ENCODE data around the gene SPINT2.

DNA sequence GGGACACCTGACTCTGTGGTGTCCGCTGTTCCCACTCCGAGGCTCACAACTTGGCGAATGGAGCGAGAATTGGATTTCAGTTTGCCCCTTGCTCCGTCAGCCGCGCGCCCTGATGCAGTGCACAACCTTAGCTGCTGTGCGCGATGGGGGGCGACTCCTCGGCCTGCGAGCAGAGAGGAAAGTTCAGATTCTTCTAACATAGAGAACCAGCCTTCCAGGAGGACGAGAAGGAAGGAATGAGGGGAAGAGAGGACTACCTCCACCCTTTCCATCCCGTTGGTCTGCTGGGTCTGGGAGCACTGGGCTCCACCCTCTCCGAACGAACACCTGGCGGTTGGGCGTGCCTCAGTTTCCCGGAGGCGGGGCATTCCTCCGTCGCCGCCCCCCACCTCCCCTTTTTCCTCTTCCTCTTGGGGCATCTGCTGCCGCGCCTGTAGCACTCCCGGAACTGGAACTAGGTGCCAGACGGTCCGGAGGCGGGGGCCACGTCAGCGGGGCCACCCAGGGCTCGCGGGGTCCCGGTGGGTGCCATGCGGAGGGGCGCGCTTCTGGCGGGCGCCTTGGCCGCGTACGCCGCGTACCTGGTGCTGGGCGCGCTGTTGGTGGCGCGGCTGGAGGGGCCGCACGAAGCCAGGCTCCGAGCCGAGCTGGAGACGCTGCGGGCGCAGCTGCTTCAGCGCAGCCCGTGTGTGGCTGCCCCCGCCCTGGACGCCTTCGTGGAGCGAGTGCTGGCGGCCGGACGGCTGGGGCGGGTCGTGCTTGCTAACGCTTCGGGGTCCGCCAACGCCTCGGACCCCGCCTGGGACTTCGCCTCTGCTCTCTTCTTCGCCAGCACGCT, 55.3 kb downstream of the SPINT2 start, which contains the start of gene KCNK6:
- TF ChIP-seq EZH2phosphoT487 (IDR thresholded peaks at IDR 0.05; ENCODE audit: borderline replicate concordance, low read length), result no peak
- TF ChIP-seq, protein P1, sequence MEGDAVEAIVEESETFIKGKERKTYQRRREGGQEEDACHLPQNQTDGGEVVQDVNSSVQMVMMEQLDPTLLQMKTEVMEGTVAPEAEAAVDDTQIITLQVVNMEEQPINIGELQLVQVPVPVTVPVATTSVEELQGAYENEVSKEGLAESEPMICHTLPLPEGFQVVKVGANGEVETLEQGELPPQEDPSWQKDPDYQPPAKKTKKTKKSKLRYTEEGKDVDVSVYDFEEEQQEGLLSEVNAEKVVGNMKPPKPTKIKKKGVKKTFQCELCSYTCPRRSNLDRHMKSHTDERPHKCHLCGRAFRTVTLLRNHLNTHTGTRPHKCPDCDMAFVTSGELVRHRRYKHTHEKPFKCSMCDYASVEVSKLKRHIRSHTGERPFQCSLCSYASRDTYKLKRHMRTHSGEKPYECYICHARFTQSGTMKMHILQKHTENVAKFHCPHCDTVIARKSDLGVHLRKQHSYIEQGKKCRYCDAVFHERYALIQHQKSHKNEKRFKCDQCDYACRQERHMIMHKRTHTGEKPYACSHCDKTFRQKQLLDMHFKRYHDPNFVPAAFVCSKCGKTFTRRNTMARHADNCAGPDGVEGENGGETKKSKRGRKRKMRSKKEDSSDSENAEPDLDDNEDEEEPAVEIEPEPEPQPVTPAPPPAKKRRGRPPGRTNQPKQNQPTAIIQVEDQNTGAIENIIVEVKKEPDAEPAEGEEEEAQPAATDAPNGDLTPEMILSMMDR (conservative IDR thresholded peaks at IDR 0.05; ENCODE audit: low read depth, low read length), result no peak
- no peak for TF ChIP-seq EZH2 (IDR thresholded peaks at IDR 0.05; ENCODE audit: low read length, unreplicated experiment)
